PFSK-1 (cell line): ENCODE results near the gene SLC39A11.

Source experiments
- FOXP2 ChIP-seq: optimal IDR thresholded peaks from 2 replicates; pipeline ENCODE3; 2011; ENCODE audit warnings: borderline replicate concordance, control low read depth, inconsistent platforms; ENCODE audit not compliant: insufficient read depth; ENCODE audit errors: extremely low read length, extremely low read depth
- POLR2AphosphoS5 ChIP-seq: IDR thresholded peaks from 2 replicates; pipeline ENCODE4 v1.6.1; 2012; ENCODE audit warnings: low read depth, mild to moderate bottlenecking, control low read depth, low read length, moderate library complexity
- SIN3A ChIP-seq: IDR thresholded peaks from 2 replicates; pipeline ENCODE4 v1.6.1; 2012; ENCODE audit warnings: mild to moderate bottlenecking, low read length, moderate library complexity, borderline replicate concordance; ENCODE audit not compliant: insufficient read depth
- TAF1 ChIP-seq: IDR thresholded peaks from 2 replicates; pipeline ENCODE4 v1.6.1; 2012; ENCODE audit warnings: low read length, control low read depth, borderline replicate concordance; ENCODE audit not compliant: insufficient read depth
- TF ChIP-seq, protein P1 (sequence below), 2 experiments: IDR thresholded peaks; 2 replicates each; pipeline versions ENCODE4 v1.6.1 to v1.8.0; 2011 to 2012; ENCODE audit warnings: low read depth in 2 of 2, low read length in 2 of 2, control low read depth in 1 of 2, inconsistent platforms in 1 of 2, mild to moderate bottlenecking in 1 of 2, moderate library complexity in 1 of 2; ENCODE audit not compliant: insufficient read depth in 1 of 2

DNA sequence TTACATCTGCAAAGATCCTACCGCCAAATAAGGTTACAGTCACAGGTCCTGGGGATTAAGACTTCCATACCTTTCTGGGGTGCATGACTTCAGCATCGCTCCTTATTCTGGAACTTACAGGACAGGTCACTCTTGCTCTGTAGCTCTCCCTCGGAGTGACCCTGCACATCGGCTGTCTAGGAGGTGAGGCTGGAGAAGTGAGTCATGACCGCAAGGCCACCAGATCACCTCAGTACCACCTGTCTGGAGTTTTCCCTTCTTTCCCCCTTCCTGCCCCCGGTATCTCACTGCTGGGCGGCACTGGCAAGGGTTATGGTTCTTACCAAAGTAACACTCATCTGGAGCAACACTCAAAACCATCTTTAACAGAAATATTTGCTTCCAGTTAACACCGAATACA lies 374.8 kb downstream of the SLC39A11 start:
- no peak for TF ChIP-seq SIN3A
- no peak for TF ChIP-seq POLR2AphosphoS5
- TF ChIP-seq, protein P1, sequence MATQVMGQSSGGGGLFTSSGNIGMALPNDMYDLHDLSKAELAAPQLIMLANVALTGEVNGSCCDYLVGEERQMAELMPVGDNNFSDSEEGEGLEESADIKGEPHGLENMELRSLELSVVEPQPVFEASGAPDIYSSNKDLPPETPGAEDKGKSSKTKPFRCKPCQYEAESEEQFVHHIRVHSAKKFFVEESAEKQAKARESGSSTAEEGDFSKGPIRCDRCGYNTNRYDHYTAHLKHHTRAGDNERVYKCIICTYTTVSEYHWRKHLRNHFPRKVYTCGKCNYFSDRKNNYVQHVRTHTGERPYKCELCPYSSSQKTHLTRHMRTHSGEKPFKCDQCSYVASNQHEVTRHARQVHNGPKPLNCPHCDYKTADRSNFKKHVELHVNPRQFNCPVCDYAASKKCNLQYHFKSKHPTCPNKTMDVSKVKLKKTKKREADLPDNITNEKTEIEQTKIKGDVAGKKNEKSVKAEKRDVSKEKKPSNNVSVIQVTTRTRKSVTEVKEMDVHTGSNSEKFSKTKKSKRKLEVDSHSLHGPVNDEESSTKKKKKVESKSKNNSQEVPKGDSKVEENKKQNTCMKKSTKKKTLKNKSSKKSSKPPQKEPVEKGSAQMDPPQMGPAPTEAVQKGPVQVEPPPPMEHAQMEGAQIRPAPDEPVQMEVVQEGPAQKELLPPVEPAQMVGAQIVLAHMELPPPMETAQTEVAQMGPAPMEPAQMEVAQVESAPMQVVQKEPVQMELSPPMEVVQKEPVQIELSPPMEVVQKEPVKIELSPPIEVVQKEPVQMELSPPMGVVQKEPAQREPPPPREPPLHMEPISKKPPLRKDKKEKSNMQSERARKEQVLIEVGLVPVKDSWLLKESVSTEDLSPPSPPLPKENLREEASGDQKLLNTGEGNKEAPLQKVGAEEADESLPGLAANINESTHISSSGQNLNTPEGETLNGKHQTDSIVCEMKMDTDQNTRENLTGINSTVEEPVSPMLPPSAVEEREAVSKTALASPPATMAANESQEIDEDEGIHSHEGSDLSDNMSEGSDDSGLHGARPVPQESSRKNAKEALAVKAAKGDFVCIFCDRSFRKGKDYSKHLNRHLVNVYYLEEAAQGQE (IDR thresholded peaks at IDR 0.05; ENCODE audit: insufficient read depth in 1 of 2, low read depth in 2 of 2, low read length in 2 of 2): no peak
- no peak for TF ChIP-seq FOXP2
- TF ChIP-seq TAF1: no peak
